Duodenal mucosa (tissue), 2 donors: ENCODE results near the gene PITX1.
"Not testable (repeated sequence)": the region's sequence is repeated elsewhere in the genome, so short reads cannot be mapped to it uniquely, and the experiment has no call there.

Source experiments
- H3K27ac ChIP-seq: one replicate; pipeline ENCODE4 v1.7.0; 2013; ENCODE audit warnings: low read depth, low read length
- H3K27me3 ChIP-seq, 2 donors: one replicate each; pipeline ENCODE4 v1.7.0; 2013; ENCODE audit warnings: low read length in 2 of 2, control low read depth in 1 of 2; ENCODE audit not compliant: insufficient read depth in 2 of 2, control insufficient read depth in 1 of 2
- H3K36me3 ChIP-seq, 2 donors: one replicate each; pipeline ENCODE4 v1.7.0; 2013; ENCODE audit warnings: low read length in 2 of 2, control low read depth in 1 of 2; ENCODE audit not compliant: insufficient read depth in 2 of 2, control insufficient read depth in 1 of 2
- H3K4me1 ChIP-seq, 2 donors: one replicate each; pipeline ENCODE4 v1.7.0; 2013; ENCODE audit warnings: low read length in 2 of 2, control low read depth in 1 of 2; ENCODE audit not compliant: insufficient read depth in 2 of 2, control insufficient read depth in 1 of 2
- H3K4me3 ChIP-seq, 2 donors: one replicate each; pipeline ENCODE4 v1.7.0; 2013; ENCODE audit warnings: low read length in 2 of 2, low read depth in 1 of 2
- H3K9ac ChIP-seq, 2 donors: one replicate each; pipeline ENCODE4 v1.7.0; 2013; ENCODE audit warnings: low read length in 2 of 2, low read depth in 1 of 2
- H3K9me3 ChIP-seq, 2 donors: one replicate each; pipeline ENCODE4 v1.7.0; 2013; ENCODE audit warnings: low read length in 2 of 2, control low read depth in 1 of 2; ENCODE audit not compliant: control insufficient read depth in 1 of 2

PITX1 gene

DNA sequence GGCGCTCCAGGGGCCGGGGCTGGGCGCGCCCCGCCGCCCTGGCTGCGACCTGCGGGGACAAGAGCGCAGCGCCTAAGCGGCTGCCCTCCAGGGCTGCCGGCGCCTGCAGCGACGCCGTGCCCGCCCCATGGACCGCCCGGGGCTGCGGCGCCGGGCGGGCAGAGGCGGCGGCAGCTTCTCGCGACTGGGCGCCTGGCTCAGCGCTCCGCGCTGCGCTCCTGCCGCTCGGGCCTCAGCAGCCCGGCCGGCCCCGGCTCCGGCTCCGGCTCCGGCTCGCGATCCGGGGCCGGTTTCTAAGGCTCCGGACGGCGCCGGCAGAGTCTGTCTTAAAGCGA is at the start of gene PITX1:
Gene PITX1 (minus strand): TSS at position 328 of the 335 bp plus-strand sequence. CDS start 347 bp downstream, outside the sequence.
- Histone ChIP-seq H3K4me1 (peaks cover 11 to 21% of the 10 kb centered on the region in 2 donors), H3K4me3 (peak within 1 kb of the TSS; percentile 88 to 93), H3K9ac (peak within 1 kb of the TSS; percentile 73 to 90), H3K9me3 (no peaks in the 10 kb centered on the region), H3K27me3 (peaks cover 17 to 38% of the 10 kb centered on the region in 2 donors), H3K27ac (peak within 1 kb of the TSS; percentile 73), H3K36me3 (peaks cover 0 to 3% of the 10 kb centered on the region in 2 donors)

DNA sequence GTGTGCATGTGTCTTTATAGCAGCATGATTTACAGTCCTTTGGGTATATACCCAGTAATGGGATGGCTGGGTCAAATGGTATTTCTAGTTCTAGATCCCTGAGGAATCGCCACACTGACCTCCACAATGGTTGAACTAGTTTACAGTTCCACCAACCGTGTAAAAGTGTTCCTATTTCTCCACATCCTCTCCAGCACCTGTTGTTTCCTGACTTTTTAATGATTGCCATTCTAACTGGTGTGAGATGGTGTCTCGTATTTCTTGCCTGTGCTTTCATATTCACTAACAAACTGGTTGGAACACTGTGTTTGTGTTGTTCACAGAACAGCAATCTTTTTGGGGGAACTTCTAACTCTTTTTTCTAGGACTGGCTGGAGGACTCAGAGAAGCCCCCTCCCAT is 49.3 kb upstream of the PITX1 start:
- H3K9me3 ChIP-seq: peaks cover 3 to 14% of the 10 kb centered on the region in 2 donors
- not testable (repeated sequence) for H3K4me1 ChIP-seq, H3K9ac ChIP-seq, H3K27ac ChIP-seq, H3K27me3 ChIP-seq, H3K4me3 ChIP-seq, H3K36me3 ChIP-seq

DNA sequence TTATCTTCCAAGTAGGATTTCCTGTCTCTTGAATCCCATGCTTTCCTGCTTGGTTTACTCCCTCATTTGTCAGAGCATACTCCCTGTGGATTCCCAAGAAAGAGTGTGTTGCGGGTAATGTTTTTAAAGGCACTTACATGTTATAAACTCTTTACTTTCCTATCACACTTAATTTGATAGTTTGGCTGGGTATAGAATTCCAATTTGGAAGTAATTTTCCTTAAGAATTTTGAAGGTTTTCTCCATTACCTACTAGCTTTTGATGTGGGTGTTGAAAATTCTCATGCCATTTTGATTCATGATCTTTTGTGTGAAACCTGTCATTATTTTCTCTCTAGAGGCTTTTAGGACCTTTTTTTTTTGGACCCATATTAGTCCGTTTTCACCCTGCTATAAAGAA is 47.2 kb upstream of the PITX1 start:
- H3K9me3 ChIP-seq: peaks cover 3 to 14% of the 10 kb centered on the region in 2 donors
- H3K4me1 ChIP-seq: no peaks in the 10 kb centered on the region
- no peaks in the 10 kb centered on the region for H3K27me3 ChIP-seq
- no peak overlapping the region for H3K4me3 ChIP-seq
- H3K27ac ChIP-seq: no peak overlapping the region
- H3K36me3 ChIP-seq: no peaks in the 10 kb centered on the region
- no peak overlapping the region for H3K9ac ChIP-seq

DNA sequence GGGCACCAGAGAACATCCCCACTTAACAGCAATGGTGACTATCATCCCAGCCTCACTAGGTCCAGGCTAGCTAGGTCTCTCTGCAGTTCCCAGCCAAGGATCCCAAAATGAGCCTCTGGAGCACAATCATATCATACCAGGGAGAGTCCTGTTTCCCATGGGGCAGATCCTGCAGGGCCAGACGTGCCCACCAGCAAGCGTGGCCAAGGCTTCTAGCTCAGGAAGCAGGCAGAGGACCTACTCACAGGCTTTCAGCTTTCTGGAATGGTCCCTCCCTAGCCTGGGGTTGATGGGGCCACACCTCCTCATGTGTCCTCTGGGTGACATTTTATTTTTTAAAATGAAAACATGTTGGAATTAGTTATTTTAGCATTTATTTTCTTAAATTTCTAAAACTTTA is 45.7 kb upstream of the PITX1 start:
- Histone ChIP-seq H3K9me3 (peaks cover 3 to 14% of the 10 kb centered on the region in 2 donors), H3K27me3 (no peaks in the 10 kb centered on the region), H3K9ac (no peak overlapping the region), H3K4me1 (no peaks in the 10 kb centered on the region), H3K4me3 (no peak overlapping the region), H3K36me3 (no peaks in the 10 kb centered on the region), H3K27ac (no peak overlapping the region)

DNA sequence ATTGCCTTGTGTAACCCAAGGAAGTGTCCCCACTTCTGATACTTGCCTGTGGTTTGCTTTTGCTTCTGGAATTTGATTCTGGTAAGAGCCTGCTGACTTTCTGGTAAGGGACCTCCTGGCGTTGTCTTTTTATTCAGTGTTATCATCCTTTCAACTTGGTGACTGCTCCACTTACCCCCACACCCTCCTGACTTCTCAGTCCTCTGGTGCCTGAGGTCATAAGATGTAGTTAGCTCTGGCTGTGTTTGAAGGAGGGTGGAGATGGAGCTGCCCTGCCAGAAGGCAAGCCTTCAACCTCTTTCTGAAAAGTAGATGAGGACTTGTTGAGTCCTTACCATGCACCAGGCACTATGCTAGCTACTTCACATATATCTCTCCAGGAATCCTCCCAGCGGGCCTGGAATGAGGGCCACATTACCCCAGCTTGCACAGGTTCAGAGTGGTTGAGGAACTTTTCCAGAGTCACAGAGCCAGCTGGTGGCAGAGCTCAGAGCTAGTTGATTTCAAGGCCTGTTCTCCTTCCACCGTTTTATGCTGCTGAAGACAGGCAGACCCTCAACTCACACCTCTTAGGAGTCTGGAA is 45.2 kb upstream of the PITX1 start:
- Histone ChIP-seq H3K36me3 (no peaks in the 10 kb centered on the region), H3K27me3 (no peaks in the 10 kb centered on the region), H3K9ac (no peak overlapping the region), H3K9me3 (peaks cover 3 to 14% of the 10 kb centered on the region in 2 donors), H3K4me3 (no peak overlapping the region), H3K4me1 (no peaks in the 10 kb centered on the region), H3K27ac (no peak overlapping the region)

DNA sequence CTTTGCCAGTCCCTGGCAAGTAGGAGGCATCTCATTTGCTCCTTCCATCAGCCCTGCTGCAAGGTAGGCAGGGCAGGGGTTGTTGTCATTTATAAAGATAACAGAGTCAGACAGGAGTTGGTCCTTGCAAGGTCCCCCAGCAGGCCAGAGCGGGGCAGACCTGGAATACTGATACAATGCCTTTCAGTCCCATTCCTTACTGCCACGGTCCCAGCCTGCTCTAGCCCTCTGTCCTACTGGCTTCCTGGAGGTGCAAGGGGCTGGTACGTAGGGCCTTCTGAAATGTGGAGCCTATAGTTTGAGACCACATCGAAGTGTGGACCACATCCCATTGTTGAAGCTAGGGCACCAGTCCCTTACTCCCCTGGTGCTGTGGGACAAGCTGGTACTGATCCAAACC is 42.8 kb upstream of the PITX1 start:
- Histone ChIP-seq H3K27me3 (no peaks in the 10 kb centered on the region), H3K36me3 (no peaks in the 10 kb centered on the region), H3K9ac (no peak overlapping the region), H3K4me1 (no peaks in the 10 kb centered on the region), H3K9me3 (peaks cover 0 to 7% of the 10 kb centered on the region in 2 donors), H3K4me3 (no peak overlapping the region), H3K27ac (no peak overlapping the region)

DNA sequence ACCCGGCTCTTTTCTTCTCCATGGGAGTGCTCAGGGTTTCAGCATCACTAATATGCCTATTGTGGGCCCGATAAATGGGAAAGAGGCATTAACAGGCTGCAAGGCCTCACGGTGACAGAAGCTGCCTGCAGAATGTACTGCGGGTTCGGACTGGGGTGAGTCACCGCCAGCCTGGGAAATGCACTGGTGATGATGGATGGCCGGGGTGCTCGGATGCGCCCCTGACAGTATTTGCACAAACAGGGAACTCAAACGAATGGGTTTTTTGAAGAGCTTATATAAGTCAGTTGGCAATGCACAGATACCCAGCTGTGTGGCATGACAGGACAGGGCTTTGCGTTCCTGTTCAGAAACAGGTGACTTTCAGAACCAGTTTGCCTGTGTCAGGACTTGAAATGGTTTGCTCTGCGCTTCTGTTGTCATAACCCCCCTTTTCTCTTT is 42.0 kb upstream of the PITX1 start:
- H3K9me3 ChIP-seq: peaks cover 0 to 2% of the 10 kb centered on the region in 2 donors
- H3K9ac ChIP-seq: no peak overlapping the region
- no peaks in the 10 kb centered on the region for H3K4me1 ChIP-seq
- no peak overlapping the region for H3K27ac ChIP-seq
- H3K27me3 ChIP-seq: no peaks in the 10 kb centered on the region
- no peaks in the 10 kb centered on the region for H3K36me3 ChIP-seq
- no peak overlapping the region for H3K4me3 ChIP-seq

DNA sequence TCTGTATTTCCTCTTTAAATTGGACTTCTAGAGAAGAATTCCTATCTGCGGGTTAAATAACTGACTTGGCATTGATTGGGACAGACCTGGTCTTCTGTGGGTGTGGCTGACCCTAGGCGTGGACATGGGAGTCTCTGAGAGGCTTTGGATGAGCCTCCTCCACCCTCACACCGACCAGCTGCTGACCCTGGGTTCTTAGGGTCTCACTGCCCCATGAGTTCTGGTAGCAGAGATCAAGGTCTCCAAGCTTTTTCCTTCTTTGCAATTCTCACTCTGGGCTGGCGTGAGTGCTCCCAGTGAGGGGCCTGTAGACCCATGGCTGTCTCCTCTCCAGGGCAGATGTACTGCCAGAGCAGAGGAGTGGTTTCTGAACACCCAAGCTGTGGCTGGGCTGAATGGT is 41.6 kb upstream of the PITX1 start:
- Histone ChIP-seq H3K4me3 (no peak overlapping the region), H3K27me3 (no peaks in the 10 kb centered on the region), H3K27ac (no peak overlapping the region), H3K36me3 (no peaks in the 10 kb centered on the region), H3K9me3 (no peaks in the 10 kb centered on the region), H3K4me1 (no peaks in the 10 kb centered on the region), H3K9ac (no peak overlapping the region)

DNA sequence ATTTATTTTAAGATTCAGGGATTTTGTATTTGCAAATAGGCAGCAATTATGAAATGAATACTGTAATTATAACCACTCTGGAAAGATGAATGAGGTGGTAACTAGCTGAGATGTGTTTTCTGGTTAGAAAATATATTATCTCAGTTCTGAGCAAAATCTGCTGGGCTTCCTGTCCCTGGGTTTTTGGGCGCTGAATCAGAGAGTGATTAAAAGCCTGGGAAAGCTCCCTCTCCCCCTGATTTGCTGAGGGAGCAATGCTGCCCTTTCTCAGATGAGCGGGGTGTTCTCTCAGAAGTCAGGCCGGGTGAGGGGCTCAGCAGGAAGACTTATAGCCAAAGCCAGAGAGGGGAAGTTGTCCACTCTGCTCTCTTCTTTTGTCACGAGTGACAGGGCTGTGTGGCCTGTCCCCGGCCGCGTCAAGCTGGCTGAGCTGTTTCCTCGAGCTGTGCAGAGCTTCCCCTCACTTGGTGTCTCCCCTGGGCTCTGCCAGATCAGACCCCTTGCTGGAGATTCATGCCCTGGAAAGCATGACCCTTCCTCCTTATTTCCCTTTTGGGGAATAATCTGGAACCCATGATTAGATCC is 39.8 kb upstream of the PITX1 start:
- no peak overlapping the region for H3K9ac ChIP-seq
- no peaks in the 10 kb centered on the region for H3K9me3 ChIP-seq
- H3K4me1 ChIP-seq: peaks cover 4 to 6% of the 10 kb centered on the region in 2 donors
- no peak overlapping the region for H3K4me3 ChIP-seq
- no peaks in the 10 kb centered on the region for H3K36me3 ChIP-seq
- H3K27ac ChIP-seq: no peak overlapping the region
- no peaks in the 10 kb centered on the region for H3K27me3 ChIP-seq

DNA sequence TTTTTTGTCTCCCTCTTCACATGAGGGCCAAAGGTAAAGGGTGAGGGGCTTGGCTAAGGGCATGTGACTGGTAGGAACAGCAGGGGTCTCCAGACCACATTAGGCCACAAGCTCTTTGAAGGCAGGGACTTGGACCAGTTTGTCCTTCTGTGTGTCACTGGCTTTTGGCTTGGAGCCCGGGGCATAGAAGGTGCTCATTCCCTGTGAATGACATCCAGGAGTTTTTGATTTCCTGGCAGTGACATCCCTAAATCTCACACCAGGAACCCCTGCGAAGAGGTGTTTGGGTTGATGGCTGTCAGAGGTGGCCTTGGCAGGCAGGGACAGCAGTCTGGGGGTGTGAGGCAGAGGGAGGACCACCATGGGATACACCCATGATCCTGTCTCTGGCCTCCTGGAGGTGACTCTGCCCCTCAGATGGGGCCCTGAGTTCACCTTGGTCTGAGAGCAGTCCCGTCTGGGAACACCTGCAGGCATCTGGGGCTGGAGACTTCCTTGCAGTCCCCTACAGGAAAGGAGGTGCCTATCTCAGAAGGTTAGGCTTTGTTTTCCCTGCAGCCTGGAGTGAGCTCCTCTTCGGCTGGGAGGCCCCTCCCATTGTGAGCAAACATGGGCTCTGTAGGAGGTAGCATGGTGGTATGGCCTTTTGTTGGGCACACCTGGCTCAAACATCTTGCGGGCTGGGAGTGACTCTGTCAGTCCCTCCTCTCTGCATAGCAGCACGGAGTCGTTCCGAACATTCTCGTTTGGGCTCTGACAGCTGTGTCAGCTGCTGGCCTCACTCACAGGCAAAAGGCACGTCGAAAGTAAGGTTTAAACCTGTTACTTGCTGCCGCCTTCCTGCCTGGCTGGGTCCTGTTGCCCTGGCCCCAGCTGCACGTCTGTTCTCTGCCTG is 38.6 kb upstream of the PITX1 start:
- Histone ChIP-seq H3K36me3 (no peaks in the 10 kb centered on the region), H3K9me3 (no peaks in the 10 kb centered on the region), H3K27me3 (no peaks in the 10 kb centered on the region), H3K4me3 (no peak overlapping the region), H3K9ac (no peak overlapping the region), H3K4me1 (peaks cover 4 to 6% of the 10 kb centered on the region in 2 donors), H3K27ac (no peak overlapping the region)
